ENCODE results near the gene LRMDA. TPM values are rescaled to one million over a fixed set of nuclear protein-coding genes. Genes with fewer than 3 reads are reported as not detected.

Gene LRMDA
- total and polyA plus RNA-seq, 2 of the 8 experiments (the other 6 are each of a cell fraction or from before 2014, with no cell fraction given), result 0.86 to 2.8 TPM

GRCh38 chr10:76543655-76544054 is 1112.2 kb downstream of the LRMDA start:
- FAIRE-seq (no peak), DNase-seq (ENCODE audit: low read depth in 1 of 2, low spot score in 2 of 2) (no peak)
- Histone ChIP-seq H2BK5ac (ENCODE audit: low read depth, low read length) (no peak overlapping the region), H3K36me3 (ENCODE audit: control insufficient read depth in 2 of 4, insufficient read depth in 4 of 4, low read length in 3 of 4) (no peaks in the 10 kb centered on the region), H2AFZ (ENCODE audit: low read length) (no peak overlapping the region), H3K9me3 (ENCODE audit: insufficient read depth in 2 of 2, low read depth in 1 of 2, low read length in 1 of 2) (no peaks in the 10 kb centered on the region), H4K8ac (ENCODE audit: extremely low read depth, insufficient read depth, low read length) (no peak overlapping the region), H3K56ac (replicated peaks; ENCODE audit: insufficient read length, low read depth, low read length) (no peak overlapping the region), H3K18ac (ENCODE audit: extremely low read depth, low read length) (no peak overlapping the region), H3K4me3 (ENCODE audit: extremely low read depth in 1 of 4, insufficient read depth in 2 of 4, low read depth in 3 of 4, low read length in 4 of 4) (no peak overlapping the region), H2BK20ac (ENCODE audit: low read length) (no peak overlapping the region), H3K27me3 (replicated peaks in 1 of 4; ENCODE audit: control insufficient read depth in 3 of 4, extremely low read depth in 1 of 4, insufficient read depth in 3 of 4, low read length in 3 of 4) (no peaks in the 10 kb centered on the region; a peak in 1 of 7 replicates), H3K23ac (ENCODE audit: insufficient read length) (no peak overlapping the region), H2BK120ac (replicated peaks; ENCODE audit: low read depth, low read length) (no peak overlapping the region), H3K9ac (replicated peaks in 1 of 4; ENCODE audit: extremely low read depth in 1 of 4, low read depth in 3 of 4, low read length in 3 of 4) (no peak overlapping the region), H2BK12ac (ENCODE audit: low read depth, low read length) (no peak overlapping the region), H3K4ac (replicated peaks; ENCODE audit: insufficient read length, low read depth, low read length) (no peak overlapping the region), H4K91ac (replicated peaks; ENCODE audit: insufficient read length, low read length) (no peak overlapping the region), H2BK15ac (ENCODE audit: low read length) (no peak overlapping the region), H3K79me2 (ENCODE audit: control insufficient read depth in 1 of 2, insufficient read depth in 2 of 2, low read length in 2 of 2) (no peaks in the 10 kb centered on the region), H4K5ac (ENCODE audit: insufficient read length, low read depth, low read length) (no peak overlapping the region), H3K4me2 (ENCODE audit: insufficient read depth in 1 of 2, low read depth in 2 of 2, low read length in 2 of 2) (no peak overlapping the region), H3K79me1 (ENCODE audit: low read depth, low read length) (no peaks in the 10 kb centered on the region), H3K14ac (ENCODE audit: insufficient read length) (no peak overlapping the region), H3K4me1 (replicated peaks in 1 of 4; ENCODE audit: control insufficient read depth in 3 of 4, insufficient read depth in 4 of 4, low read length in 3 of 4) (0 out of 7 replicates have a peak, but pooled peaks cover 0 to 2% (median 0%) of the 10 kb centered on the region in 4 experiments), H3K23me2 (ENCODE audit: low read depth, low read length) (no peaks in the 10 kb centered on the region), H2AK5ac (ENCODE audit: low read depth, low read length) (no peak overlapping the region), H3K27ac (ENCODE audit: low read depth, low read length) (no peak overlapping the region), H4K20me1 (replicated peaks in 1 of 2; ENCODE audit: control insufficient read depth in 1 of 2, insufficient read depth in 2 of 2, low read length in 2 of 2) (no peaks in the 10 kb centered on the region)
- CTCF ChIA-PET (ENCODE audit: partially characterized antibody), result interaction anchor here (1.0 kb wide), 1 partner anchor 361 kb away, joined by 3 read pairs; no protein-coding TSS in a partner anchor
- WGBS, 2 experiments (ENCODE audit: extremely low coverage in 1 of 2, insufficient coverage in 1 of 2, insufficient read length in 1 of 2, insufficient replicate concordance in 2 of 2, low coverage in 1 of 2, low lambda C conversion rate in 2 of 2, missing lambda C conversion rate in 1 of 2), result 80% methylated on average over 4 of the region's 4 CpGs; no CpG with 5 or more reads in 1 of the 2 experiments
- POLR2A ChIA-PET (ENCODE audit: partially characterized antibody), result no interaction called here
- TF ChIP-seq NRF1 (IDR thresholded peaks at IDR 0.05; ENCODE audit: low read depth, low read length) (no peak), TCF12 (IDR thresholded peaks at IDR 0.05; ENCODE audit: low read depth, low read length) (no peak), HDAC6 (IDR thresholded peaks at IDR 0.05; ENCODE audit: low read depth, low read length) (no peak), CREB1 (IDR thresholded peaks at IDR 0.05) (no peak), KDM5A (IDR thresholded peaks at IDR 0.05; ENCODE audit: low read length) (no peak), SP1 (IDR thresholded peaks at IDR 0.05; ENCODE audit: low read depth, low read length) (no peak)
